ENCODE measurements around the gene CUTC. TPM values are rescaled to one million over a fixed set of nuclear protein-coding genes. Genes with fewer than 3 reads are reported as not detected.

The CUTC gene
- total RNA-seq, 1 experiment from 2014 or later: 21.6 TPM

GRCh38 chr10:99761365-99761764 is 29.3 kb downstream of the CUTC start:
- H3K4ac ChIP-seq (ENCODE audit: low read depth, low read length): no peak overlapping the region
- no peak overlapping the region for H2BK5ac ChIP-seq (ENCODE audit: insufficient read length, low read length)
- H3K79me1 ChIP-seq (ENCODE audit: insufficient read depth, low read depth, low read length, poor library complexity, severe bottlenecking): no peaks in the 10 kb centered on the region
- H3K18ac ChIP-seq (ENCODE audit: insufficient read length, low read depth, low read length): no peak overlapping the region
- no peaks in the 10 kb centered on the region for H3K9me3 Mint-ChIP-seq
- no peak overlapping the region for H3K56ac ChIP-seq (ENCODE audit: insufficient read length, low read depth, low read length)
- no peak overlapping the region for H2AK5ac ChIP-seq (ENCODE audit: insufficient read length, low read length)
- no peak overlapping the region for H3K9ac ChIP-seq (ENCODE audit: extremely low read depth, insufficient read length, low read length)
- no peak overlapping the region for H2BK12ac ChIP-seq (ENCODE audit: insufficient read length, low read depth, low read length)
- H4K8ac ChIP-seq (replicated peaks; ENCODE audit: insufficient read length, low read depth, low read length): no peak overlapping the region
- no peaks in the 10 kb centered on the region for H3K79me2 ChIP-seq (ENCODE audit: insufficient read depth, low read length)
- H4K91ac ChIP-seq (ENCODE audit: insufficient read length, low read depth, low read length): no peak overlapping the region
- no peak overlapping the region for H2AFZ ChIP-seq (ENCODE audit: low read length)
- no peak overlapping the region for H3K14ac ChIP-seq (ENCODE audit: insufficient read depth, low read length)
- TF ChIP-seq, protein P1, sequence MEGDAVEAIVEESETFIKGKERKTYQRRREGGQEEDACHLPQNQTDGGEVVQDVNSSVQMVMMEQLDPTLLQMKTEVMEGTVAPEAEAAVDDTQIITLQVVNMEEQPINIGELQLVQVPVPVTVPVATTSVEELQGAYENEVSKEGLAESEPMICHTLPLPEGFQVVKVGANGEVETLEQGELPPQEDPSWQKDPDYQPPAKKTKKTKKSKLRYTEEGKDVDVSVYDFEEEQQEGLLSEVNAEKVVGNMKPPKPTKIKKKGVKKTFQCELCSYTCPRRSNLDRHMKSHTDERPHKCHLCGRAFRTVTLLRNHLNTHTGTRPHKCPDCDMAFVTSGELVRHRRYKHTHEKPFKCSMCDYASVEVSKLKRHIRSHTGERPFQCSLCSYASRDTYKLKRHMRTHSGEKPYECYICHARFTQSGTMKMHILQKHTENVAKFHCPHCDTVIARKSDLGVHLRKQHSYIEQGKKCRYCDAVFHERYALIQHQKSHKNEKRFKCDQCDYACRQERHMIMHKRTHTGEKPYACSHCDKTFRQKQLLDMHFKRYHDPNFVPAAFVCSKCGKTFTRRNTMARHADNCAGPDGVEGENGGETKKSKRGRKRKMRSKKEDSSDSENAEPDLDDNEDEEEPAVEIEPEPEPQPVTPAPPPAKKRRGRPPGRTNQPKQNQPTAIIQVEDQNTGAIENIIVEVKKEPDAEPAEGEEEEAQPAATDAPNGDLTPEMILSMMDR (conservative IDR thresholded peaks at IDR 0.05): no peak
- H2BK15ac ChIP-seq (ENCODE audit: low read depth, low read length): no peak overlapping the region
- H3K36me3 Mint-ChIP-seq (ENCODE audit: insufficient read depth in 1 of 3, low read depth in 3 of 3): peaks cover 7 to 35% (median 26%) of the 10 kb centered on the region in 3 experiments; a peak in 6 of 7 replicates
- no peak overlapping the region for H3K27ac ChIP-seq (ENCODE audit: insufficient read length, low read depth, low read length)
- H3K4me3 Mint-ChIP-seq: no peak overlapping the region
- no peaks in the 10 kb centered on the region for H3K27me3 ChIP-seq (ENCODE audit: insufficient read depth, low read length)
- H3K27me3 Mint-ChIP-seq (ENCODE audit: low read depth): no peaks in the 10 kb centered on the region
- H3K9me3 ChIP-seq (ENCODE audit: control insufficient read depth, low read depth, low read length): no peaks in the 10 kb centered on the region
- H3K4me1 ChIP-seq (ENCODE audit: insufficient read depth, low read length): no peaks in the 10 kb centered on the region
- H3K23me2 ChIP-seq (ENCODE audit: insufficient read length, low read depth, low read length, poor library complexity, severe bottlenecking): no peaks in the 10 kb centered on the region
- H3K4me1 Mint-ChIP-seq: no peaks in the 10 kb centered on the region
- no peak overlapping the region for H3T11ph ChIP-seq (ENCODE audit: low read length)
- no peak overlapping the region for H3K23ac ChIP-seq (ENCODE audit: insufficient read length, low read depth, low read length)
- H2BK120ac ChIP-seq (ENCODE audit: low read depth, low read length, poor library complexity, severe bottlenecking): no peak overlapping the region
- no peak overlapping the region for H4K5ac ChIP-seq (ENCODE audit: insufficient read length, low read depth, low read length)
- no peak for DNase-seq
- no peak overlapping the region for H3K4me2 ChIP-seq (ENCODE audit: insufficient read depth, insufficient read length, low read length)
- no peak overlapping the region for H2BK20ac ChIP-seq (ENCODE audit: low read depth, low read length, poor library complexity, severe bottlenecking)
- no peak overlapping the region for H3K27ac Mint-ChIP-seq
- no peaks in the 10 kb centered on the region for H4K20me1 ChIP-seq (ENCODE audit: control insufficient read depth, insufficient read depth, insufficient read length)

Measured in H9 (cell line).